ENCODE results near the gene RAP2B. TPM values are rescaled to one million over a fixed set of nuclear protein-coding genes. Genes with fewer than 3 reads are reported as not detected.

The RAP2B gene
- total and polyA plus RNA-seq, 2 of the 13 experiments (the other 11 are each of a cell fraction or from before 2014, with no cell fraction given): 6.4 to 7.1 TPM

DNA sequence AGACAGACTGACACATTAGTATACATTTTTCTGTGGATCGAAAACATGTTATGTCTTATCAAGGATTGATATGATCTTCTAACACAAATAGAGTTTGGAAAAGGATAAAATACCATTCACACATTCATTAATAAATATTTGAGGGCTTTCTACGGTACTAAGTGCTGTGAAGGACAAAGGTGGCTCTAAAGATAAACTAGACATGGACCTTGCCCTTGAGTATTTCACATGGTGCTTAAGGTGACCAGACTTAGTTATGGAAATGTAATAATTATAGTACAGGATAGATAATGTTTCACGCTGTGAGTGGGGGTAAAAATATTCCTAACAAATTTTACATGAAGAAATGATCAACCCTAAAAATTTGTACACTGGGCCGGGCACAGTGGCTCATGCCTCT is 3.8 kb upstream of the RAP2B start:
- FAIRE-seq (no peak), DNase-seq (ENCODE audit: low spot score) (no peak), ATAC-seq (no peak)
- Histone ChIP-seq H3K27ac (ENCODE audit: extremely low read length, insufficient read depth, low read length) (no peak overlapping the region), H3K4me1 (ENCODE audit: insufficient read depth, low read length) (peaks cover 34% of the 10 kb centered on the region), H3K9me3 (ENCODE audit: low read length) (no peaks in the 10 kb centered on the region), H2AFZ (ENCODE audit: low read length) (no peak overlapping the region), H3K27me3 (ENCODE audit: control insufficient read depth in 1 of 2, insufficient read depth in 2 of 2, low read length in 2 of 2) (no peaks in the 10 kb centered on the region; a peak in 1 of 5 replicates), H4K20me1 (ENCODE audit: insufficient read depth, low read length) (peaks cover 4% of the 10 kb centered on the region; the same call in 1 of the 2 replicates), H3K36me3 (replicated peaks in 1 of 2; ENCODE audit: control insufficient read depth in 1 of 2, insufficient read depth in 2 of 2, low read length in 2 of 2) (no peaks in the 10 kb centered on the region), H3K9ac (ENCODE audit: insufficient read depth, low read depth, low read length) (no peak overlapping the region), H3K4me2 (ENCODE audit: low read depth, low read length) (no peak overlapping the region; the same call in 1 of the 2 replicates), H3K79me2 (ENCODE audit: insufficient read depth, low read length) (peaks cover 9% of the 10 kb centered on the region), H3K4me3 (replicated peaks in 1 of 3; ENCODE audit: insufficient read depth in 1 of 3, low read depth in 2 of 3, low read length in 3 of 3) (no peak overlapping the region)
- intact Hi-C loops (cut with micrococcal nuclease; ENCODE audit: unreplicated experiment): no loop called here
- POLR2A ChIA-PET: no interaction called here
- in situ Hi-C loops (cut with HindIII; ENCODE audit: extremely low pct_ligation_motif_present, low pct_unique_long_range_greater_than_20kb): no loop called here
- CTCF ChIA-PET (ENCODE audit: low intra/inter-chr PET ratio, low total read pairs): no interaction called here
- no peak for TF ChIP-seq NCOA2 (CRISPR knock-in tag; IDR thresholded peaks at IDR 0.05)
- no peak for TF ChIP-seq MZF1 (CRISPR knock-in tag; IDR thresholded peaks at IDR 0.05; ENCODE audit: borderline replicate concordance)
- no peak for TF ChIP-seq HOXA5 (CRISPR knock-in tag; IDR thresholded peaks at IDR 0.05)
- TF ChIP-seq HNF4A (CRISPR knock-in tag; IDR thresholded peaks at IDR 0.05): peak; percentile 47
- TF ChIP-seq, protein P1, sequence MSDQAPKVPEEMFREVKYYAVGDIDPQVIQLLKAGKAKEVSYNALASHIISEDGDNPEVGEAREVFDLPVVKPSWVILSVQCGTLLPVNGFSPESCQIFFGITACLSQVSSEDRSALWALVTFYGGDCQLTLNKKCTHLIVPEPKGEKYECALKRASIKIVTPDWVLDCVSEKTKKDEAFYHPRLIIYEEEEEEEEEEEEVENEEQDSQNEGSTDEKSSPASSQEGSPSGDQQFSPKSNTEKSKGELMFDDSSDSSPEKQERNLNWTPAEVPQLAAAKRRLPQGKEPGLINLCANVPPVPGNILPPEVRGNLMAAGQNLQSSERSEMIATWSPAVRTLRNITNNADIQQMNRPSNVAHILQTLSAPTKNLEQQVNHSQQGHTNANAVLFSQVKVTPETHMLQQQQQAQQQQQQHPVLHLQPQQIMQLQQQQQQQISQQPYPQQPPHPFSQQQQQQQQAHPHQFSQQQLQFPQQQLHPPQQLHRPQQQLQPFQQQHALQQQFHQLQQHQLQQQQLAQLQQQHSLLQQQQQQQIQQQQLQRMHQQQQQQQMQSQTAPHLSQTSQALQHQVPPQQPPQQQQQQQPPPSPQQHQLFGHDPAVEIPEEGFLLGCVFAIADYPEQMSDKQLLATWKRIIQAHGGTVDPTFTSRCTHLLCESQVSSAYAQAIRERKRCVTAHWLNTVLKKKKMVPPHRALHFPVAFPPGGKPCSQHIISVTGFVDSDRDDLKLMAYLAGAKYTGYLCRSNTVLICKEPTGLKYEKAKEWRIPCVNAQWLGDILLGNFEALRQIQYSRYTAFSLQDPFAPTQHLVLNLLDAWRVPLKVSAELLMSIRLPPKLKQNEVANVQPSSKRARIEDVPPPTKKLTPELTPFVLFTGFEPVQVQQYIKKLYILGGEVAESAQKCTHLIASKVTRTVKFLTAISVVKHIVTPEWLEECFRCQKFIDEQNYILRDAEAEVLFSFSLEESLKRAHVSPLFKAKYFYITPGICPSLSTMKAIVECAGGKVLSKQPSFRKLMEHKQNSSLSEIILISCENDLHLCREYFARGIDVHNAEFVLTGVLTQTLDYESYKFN (CRISPR knock-in tag; conservative IDR thresholded peaks at IDR 0.05): peak; percentile 49
- 0 out of 2 replicates have a peak, but pooled peaks have one; percentile 22 for TF ChIP-seq GATAD2A (CRISPR knock-in tag; IDR thresholded peaks at IDR 0.05)
- 29% methylated on average over 4 of the region's 4 CpGs for WGBS (ENCODE audit: low lambda C conversion rate)
- no TSS peak for BruUV-seq (replicated peaks)
